Esophagus (tissue), 2 donors: Measurements from ENCODE around the gene DCUN1D1. TPM values are rescaled to one million over a fixed set of nuclear protein-coding genes. Genes with fewer than 3 reads are reported as not detected.

Source experiments
- H3K27ac ChIP-seq, 2 donors: one replicate each; pipeline ENCODE4 v1.5.1; 2013; ENCODE audit warnings: low read depth in 2 of 2, mild to moderate bottlenecking in 2 of 2, inconsistent platforms in 1 of 2, low read length in 1 of 2, moderate library complexity in 1 of 2
- H3K27me3 ChIP-seq, 2 donors: one replicate each; pipeline ENCODE4 v1.6.1; 2013; ENCODE audit warnings: low read length in 2 of 2, control low read depth in 1 of 2, mild to moderate bottlenecking in 1 of 2; ENCODE audit not compliant: insufficient read depth in 2 of 2, control insufficient read depth in 1 of 2
- H3K36me3 ChIP-seq, 2 donors: one replicate each; pipeline ENCODE4 v1.6.1; 2013; ENCODE audit warnings: low read length in 1 of 2; ENCODE audit not compliant: control insufficient read depth in 2 of 2, insufficient read depth in 2 of 2
- H3K4me1 ChIP-seq, 2 donors: one replicate each; pipeline ENCODE4 v1.6.1; 2013; ENCODE audit warnings: low read length in 1 of 2; ENCODE audit not compliant: control insufficient read depth in 2 of 2, insufficient read depth in 2 of 2
- H3K4me3 ChIP-seq, 2 donors: one replicate each; pipeline ENCODE4 v1.5.1; 2013; ENCODE audit warnings: low read length in 2 of 2, mild to moderate bottlenecking in 2 of 2, low read depth in 1 of 2, moderate library complexity in 1 of 2
- H3K9me3 ChIP-seq, 2 donors: one replicate each; pipeline ENCODE4 v1.6.1; 2013; ENCODE audit warnings: mild to moderate bottlenecking in 2 of 2, low read depth in 1 of 2, low read length in 1 of 2, moderate library complexity in 1 of 2; ENCODE audit not compliant: control insufficient read depth in 2 of 2, insufficient read depth in 1 of 2
- WGBS, 2 donors: extraction: QIAGEN DNeasy Blood & Tissue Kit; methylation state at CpG; one replicate each; pipeline ENCODE4 v1.1.7; 2013; 5-methylcytosine and 5-hydroxymethylcytosine counted together
- polyA plus RNA-seq, 2 donors: library from polyadenylated mRNA; stranded (reverse); fragments of 200-250 nt; gene quantifications; one replicate each; pipeline ENCODE4 v1.2.3, GENCODE V29; 2013
- donor health status: healthy with polysubstance abuse.
- donor health status: Bipolar disorder and iron deficiency.

Gene DCUN1D1
- polyA plus RNA-seq: 1 to 10 TPM; 7.9 to 8.9 TPM

GRCh38 chr3:182980204-182981037, at the start of gene DCUN1D1:
DCUN1D1 (minus strand) TSS chr3:182980538; CDS start chr3:182980489, 49 bp downstream.
- 0 to 1% methylated on average over 33 to 106 of the region's 106 CpGs for WGBS, 2 donors
- Histone ChIP-seq H3K27me3 (no peaks in the 10 kb centered on the region), H3K36me3 (no peaks in the 10 kb centered on the region), H3K9me3 (no peaks in the 10 kb centered on the region), H3K27ac (peak within 1 kb of the TSS; percentile 68 to 88), H3K4me1 (no peaks in the 10 kb centered on the region), H3K4me3 (peak within 1 kb of the TSS; percentile 79 to 94)

GRCh38 chr3:183028416-183028815, 48.1 kb upstream of the DCUN1D1 start:
- Histone ChIP-seq H3K4me3 (no peak overlapping the region), H3K9me3 (no peaks in the 10 kb centered on the region), H3K4me1 (no peaks in the 10 kb centered on the region), H3K36me3 (peaks cover 0 to 11% of the 10 kb centered on the region in 2 donors), H3K27ac (no peak overlapping the region), H3K27me3 (no peaks in the 10 kb centered on the region)
- 95% methylated on average over 3 of the region's 3 CpGs for WGBS, 2 donors

GRCh38 chr3:183027276-183027675, 46.9 kb upstream of the DCUN1D1 start:
- WGBS, 2 donors: 90 to 100% methylated on average over 1 of the region's 1 CpG
- H3K4me3 ChIP-seq: no peak overlapping the region
- no peaks in the 10 kb centered on the region for H3K4me1 ChIP-seq
- H3K27me3 ChIP-seq: no peaks in the 10 kb centered on the region
- peaks cover 0 to 5% of the 10 kb centered on the region in 2 donors for H3K36me3 ChIP-seq
- no peak overlapping the region for H3K27ac ChIP-seq
- H3K9me3 ChIP-seq: no peaks in the 10 kb centered on the region

GRCh38 chr3:183022936-183023516, 42.7 kb upstream of the DCUN1D1 start:
- Histone ChIP-seq H3K27me3 (no peaks in the 10 kb centered on the region), H3K9me3 (no peaks in the 10 kb centered on the region), H3K4me3 (no peak overlapping the region), H3K27ac (no peak overlapping the region), H3K36me3 (peaks cover 8 to 9% of the 10 kb centered on the region in 2 donors), H3K4me1 (no peaks in the 10 kb centered on the region)
- 76 to 93% methylated on average over 3 of the region's 3 CpGs for WGBS, 2 donors

GRCh38 chr3:183018421-183019192, 38.3 kb upstream of the DCUN1D1 start:
- H3K36me3 ChIP-seq: peaks cover 11 to 13% of the 10 kb centered on the region in 2 donors
- WGBS, 2 donors: 96 to 97% methylated on average over 3 of the region's 3 CpGs
- no peaks in the 10 kb centered on the region for H3K9me3 ChIP-seq
- H3K27ac ChIP-seq: no peak overlapping the region
- H3K27me3 ChIP-seq: no peaks in the 10 kb centered on the region
- H3K4me3 ChIP-seq: no peak overlapping the region
- H3K4me1 ChIP-seq: no peaks in the 10 kb centered on the region

GRCh38 chr3:183015185-183015584, 34.8 kb upstream of the DCUN1D1 start:
- Histone ChIP-seq H3K36me3 (peaks cover 4 to 8% of the 10 kb centered on the region in 2 donors), H3K27ac (no peak overlapping the region), H3K4me1 (no peaks in the 10 kb centered on the region), H3K27me3 (no peaks in the 10 kb centered on the region), H3K9me3 (no peaks in the 10 kb centered on the region), H3K4me3 (no peak overlapping the region)
- 83 to 87% methylated on average over 2 of the region's 2 CpGs for WGBS, 2 donors

GRCh38 chr3:183013856-183014255, 33.5 kb upstream of the DCUN1D1 start:
- Histone ChIP-seq H3K36me3 (peaks cover 4 to 10% of the 10 kb centered on the region in 2 donors), H3K27me3 (no peaks in the 10 kb centered on the region), H3K4me3 (no peak overlapping the region), H3K27ac (no peak overlapping the region), H3K4me1 (no peaks in the 10 kb centered on the region), H3K9me3 (no peaks in the 10 kb centered on the region)
- WGBS, 2 donors: 91 to 93% methylated on average over 6 of the region's 6 CpGs

GRCh38 chr3:183013074-183013473, 32.7 kb upstream of the DCUN1D1 start:
- 90 to 94% methylated on average over 5 of the region's 5 CpGs for WGBS, 2 donors
- peaks cover 4 to 10% of the 10 kb centered on the region in 2 donors for H3K36me3 ChIP-seq
- H3K27me3 ChIP-seq: no peaks in the 10 kb centered on the region
- no peaks in the 10 kb centered on the region for H3K4me1 ChIP-seq
- no peaks in the 10 kb centered on the region for H3K9me3 ChIP-seq
- H3K27ac ChIP-seq: no peak overlapping the region
- H3K4me3 ChIP-seq: no peak overlapping the region

- no peaks in the 10 kb centered on the region for H3K4me1 ChIP-seq
- no peaks in the 10 kb centered on the region for H3K27me3 ChIP-seq
- no peak overlapping the region for H3K4me3 ChIP-seq
- peaks cover 0 to 10% of the 10 kb centered on the region in 2 donors for H3K36me3 ChIP-seq
- H3K9me3 ChIP-seq: no peaks in the 10 kb centered on the region
- H3K27ac ChIP-seq: no peak overlapping the region
Observed at GRCh38 chr3:183008800-183009199, 28.5 kb upstream of the DCUN1D1 start.
